ENCODE measurements around the gene SUCLG2. TPM values are rescaled to one million over a fixed set of nuclear protein-coding genes. Genes with fewer than 3 reads are reported as not detected.

The SUCLG2 gene
- total and polyA plus RNA-seq, 9 of the 15 experiments (the other 6 are each of a cell fraction or from before 2014, with no cell fraction given): 10.1 to 41.4 (median 29.0) TPM

DNA sequence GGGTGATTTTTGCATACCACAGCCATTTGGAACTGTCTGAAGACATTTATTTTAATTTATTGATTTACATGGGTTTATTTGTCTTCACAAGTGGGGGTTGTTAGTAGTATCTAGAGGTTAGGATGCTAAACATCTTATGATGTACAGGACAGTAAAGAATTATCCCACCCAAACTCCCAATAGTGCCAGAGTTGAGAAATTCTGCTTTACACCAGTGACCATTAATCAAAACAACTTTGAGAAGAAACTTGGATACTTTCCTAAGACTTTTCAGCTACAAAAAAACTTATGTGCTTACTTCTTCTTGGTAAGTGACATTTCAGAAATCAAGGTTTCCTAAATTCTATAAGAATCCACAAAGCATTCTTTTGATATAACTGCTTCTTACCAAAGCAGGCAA is 156.7 kb downstream of the SUCLG2 start:
- ChIA-PET CTCF (ENCODE audit: low intra/inter-chr PET ratio) (no interaction called here), POLR2A (no interaction called here)
- TF ChIP-seq TEAD1 (CRISPR knock-in tag; IDR thresholded peaks at IDR 0.05) (no peak), EHMT2 (IDR thresholded peaks at IDR 0.05) (no peak), ZNF121 (CRISPR knock-in tag; conservative IDR thresholded peaks at IDR 0.05) (no peak), ZNF239 (CRISPR knock-in tag; IDR thresholded peaks at IDR 0.05) (no peak), MXD1 (CRISPR knock-in tag; IDR thresholded peaks at IDR 0.05; ENCODE audit: borderline replicate concordance, poor library complexity, severe bottlenecking) (no peak), NCOA1 (IDR thresholded peaks at IDR 0.05; ENCODE audit: low read depth) (no peak), RNF2 (IDR thresholded peaks at IDR 0.05) (no peak), TARDBP (IDR thresholded peaks at IDR 0.05) (no peak), PTRF (tag; IDR thresholded peaks at IDR 0.05) (no peak), HEY1 (CRISPR knock-in tag; IDR thresholded peaks at IDR 0.05; ENCODE audit: borderline replicate concordance) (no peak), ZNF274 (IDR thresholded peaks at IDR 0.05; ENCODE audit: borderline replicate concordance, low read depth, low read length) (no peak), COPS2 (conservative IDR thresholded peaks at IDR 0.05) (no peak)
- Histone ChIP-seq H2AFZ (ENCODE audit: low read depth, low read length) (no peak overlapping the region), H3K9me1 (ENCODE audit: control insufficient read depth, insufficient read depth, low read length) (no peaks in the 10 kb centered on the region), H4K20me1 (replicated peaks; ENCODE audit: control insufficient read depth, insufficient read depth, low read length) (no peaks in the 10 kb centered on the region), H3K4me1 (replicated peaks in 1 of 2; ENCODE audit: control insufficient read depth in 2 of 2, insufficient read depth in 2 of 2, low read length in 2 of 2) (no peaks in the 10 kb centered on the region), H3K27me3 (ENCODE audit: control insufficient read depth in 2 of 2, insufficient read depth in 2 of 2, low read length in 2 of 2) (no peaks in the 10 kb centered on the region), H3K4me2 (ENCODE audit: insufficient read depth, low read length) (no peak overlapping the region), H3K27ac (ENCODE audit: extremely low read depth, low read depth, low read length) (no peak overlapping the region), H3K79me2 (ENCODE audit: control insufficient read depth, insufficient read depth, low read length) (no peaks in the 10 kb centered on the region), H3K9ac (ENCODE audit: insufficient read depth in 1 of 2, low read depth in 2 of 2, low read length in 2 of 2) (no peak overlapping the region), H3K4me3 (no peak overlapping the region), H3K36me3 (ENCODE audit: control insufficient read depth, insufficient read depth, low read length) (peaks cover 4% of the 10 kb centered on the region; the same call in 2 of the 3 replicates), H3K9me3 (replicated peaks; ENCODE audit: control insufficient read depth, insufficient read depth, low read depth, low read length) (no peaks in the 10 kb centered on the region)
- BruUV-seq (replicated peaks): no TSS peak
- FAIRE-seq: no peak
- intact Hi-C loops (cut with micrococcal nuclease) (no loop called here), in situ Hi-C loops (cut with MboI) (no loop called here)
- DNase-seq (ENCODE audit: extremely low read depth in 1 of 4, low spot score in 3 of 4): no peak
- no peak for ATAC-seq

Data from K562 (cell line).